BLaER1 treated with 17β-estradiol and CSF1 and Interleukin-3, amounts not matched to agents 10 nM and 100 nM (cell line): ENCODE measurements around the gene QARS1.
A peak's percentile ranks its signal among the peaks of the same experiment; 100 is the strongest.

Source experiments
- H3K27ac ChIP-seq, 11 experiments: shearing (Covaris generic); formaldehyde crosslinking; 2 replicates each; pipeline ENCODE4 v1.8.1; 2022
- H3K27me3 ChIP-seq, 11 experiments: shearing (Covaris generic); formaldehyde crosslinking; 2 replicates each; pipeline ENCODE4 v1.8.1; 2022
- H3K36me3 ChIP-seq, 11 experiments: shearing (Covaris generic); formaldehyde crosslinking; 2 replicates each; pipeline ENCODE4 v1.8.1; 2022
- H3K4me1 ChIP-seq, 10 experiments: shearing (Covaris generic); formaldehyde crosslinking; 2 replicates each; pipeline ENCODE4 v1.8.1; 2022
- H3K4me2 ChIP-seq, 11 experiments: shearing (Covaris generic); formaldehyde crosslinking; 2 replicates each; pipeline ENCODE4 v1.8.1; 2022
- H3K4me3 ChIP-seq, 10 experiments: shearing (Covaris generic); formaldehyde crosslinking; 2 replicates each; pipeline ENCODE4 v1.8.1; 2022
- H3K9ac ChIP-seq, 11 experiments: shearing (Covaris generic); formaldehyde crosslinking; 2 replicates each; pipeline ENCODE4 v1.8.1; 2022
- H3K9me3 ChIP-seq, 11 experiments: shearing (Covaris generic); formaldehyde crosslinking; replicated peaks in 1 of 11; 2 replicates each; pipeline ENCODE4 v1.8.1; 2022
- H4K20me1 ChIP-seq, 11 experiments: shearing (Covaris generic); formaldehyde crosslinking; 2 replicates each; pipeline ENCODE4 v1.8.1; 2022
- Cebpa-rat ChIP-seq, 11 experiments: shearing (Covaris generic); IDR thresholded peaks; 2 replicates each; pipeline ENCODE4 v1.8.1; 2022

QARS1 gene

GRCh38 chr3:49122022-49122421, 17.5 kb upstream of the QARS1 start:
- peak overlapping the region in 2 of 11 experiments; percentile 96 to 98; a peak in 3 of 22 replicates for H3K9ac ChIP-seq
- no peak overlapping the region for H3K4me3 ChIP-seq
- peaks cover 0 to 8% (median 0%) of the 10 kb centered on the region in 11 experiments; a peak in 5 of 22 replicates for H4K20me1 ChIP-seq
- H3K4me1 ChIP-seq: peaks cover 16 to 24% (median 21%) of the 10 kb centered on the region in 10 experiments
- H3K9me3 ChIP-seq: no peaks in the 10 kb centered on the region
- H3K4me2 ChIP-seq: no peak overlapping the region; a peak in 1 of 22 replicates
- H3K27me3 ChIP-seq: no peaks in the 10 kb centered on the region
- H3K36me3 ChIP-seq: peaks cover 19 to 25% (median 21%) of the 10 kb centered on the region in 11 experiments
- H3K27ac ChIP-seq: peak overlapping the region in 2 of 11 experiments; percentile 90 to 97; a peak in 2 of 22 replicates
- TF ChIP-seq Cebpa-rat (IDR thresholded peaks at IDR 0.05): no peak

GRCh38 chr3:49121132-49121736, 16.7 kb upstream of the QARS1 start:
- H3K4me1 ChIP-seq: peaks cover 16 to 24% (median 21%) of the 10 kb centered on the region in 10 experiments
- no peak for TF ChIP-seq Cebpa-rat (IDR thresholded peaks at IDR 0.05)
- peaks cover 0 to 16% (median 0%) of the 10 kb centered on the region in 11 experiments; a peak in 7 of 22 replicates for H4K20me1 ChIP-seq
- H3K36me3 ChIP-seq: peaks cover 27 to 33% (median 29%) of the 10 kb centered on the region in 11 experiments
- peak overlapping the region; percentile 95 to 99 (median 98) for H3K4me2 ChIP-seq
- peak overlapping the region; percentile 90 to 97 (median 97); a peak in 21 of 22 replicates for H3K27ac ChIP-seq
- H3K4me3 ChIP-seq: peak overlapping the region; percentile 86 to 99 (median 90)
- no peaks in the 10 kb centered on the region for H3K9me3 ChIP-seq
- peak overlapping the region; percentile 91 to 98 (median 96); a peak in 21 of 22 replicates for H3K9ac ChIP-seq
- no peaks in the 10 kb centered on the region for H3K27me3 ChIP-seq

GRCh38 chr3:49120438-49121131, 16.0 kb upstream of the QARS1 start, which contains the start of gene USP19:
Gene USP19, minus strand, starts transcription at chr3:49120823. Its CDS starts 1,678 bp downstream, at chr3:49119145.
- Histone ChIP-seq H3K27me3 (no peaks in the 10 kb centered on the region), H3K9me3 (no peaks in the 10 kb centered on the region), H3K4me2 (peak within 1 kb of the TSS; percentile 95 to 99 (median 98)), H3K36me3 (peaks cover 34 to 40% (median 36%) of the 10 kb centered on the region in 11 experiments), H3K4me1 (peaks cover 16 to 24% (median 21%) of the 10 kb centered on the region in 10 experiments), H3K9ac (peak within 1 kb of the TSS; percentile 91 to 98 (median 96)), H4K20me1 (peaks cover 0 to 22% (median 0%) of the 10 kb centered on the region in 11 experiments; a peak in 8 of 22 replicates), H3K27ac (peak within 1 kb of the TSS; percentile 90 to 97 (median 97)), H3K4me3 (peak within 1 kb of the TSS; percentile 86 to 99 (median 90))
- no peak for TF ChIP-seq Cebpa-rat (IDR thresholded peaks at IDR 0.05)

- Histone ChIP-seq H3K9me3 (no peaks in the 10 kb centered on the region), H3K4me3 (peak overlapping the region; percentile 86 to 99 (median 90)), H3K9ac (peak overlapping the region; percentile 91 to 98 (median 96)), H3K36me3 (peaks cover 39 to 45% (median 41%) of the 10 kb centered on the region in 11 experiments), H3K27me3 (no peaks in the 10 kb centered on the region), H3K4me2 (peak overlapping the region; percentile 95 to 99 (median 98)), H4K20me1 (peaks cover 0 to 27% (median under 1%) of the 10 kb centered on the region in 11 experiments; a peak in 8 of 22 replicates), H3K27ac (peak overlapping the region; percentile 90 to 97 (median 97)), H3K4me1 (peaks cover 16 to 24% (median 21%) of the 10 kb centered on the region in 10 experiments)
- TF ChIP-seq Cebpa-rat (IDR thresholded peaks at IDR 0.05): no peak
Observed at GRCh38 chr3:49120096-49120437, 15.5 kb upstream of the QARS1 start.

GRCh38 chr3:49119439-49119838, 14.9 kb upstream of the QARS1 start:
- Histone ChIP-seq H3K4me1 (peaks cover 16 to 24% (median 21%) of the 10 kb centered on the region in 10 experiments), H3K4me3 (peak overlapping the region; percentile 86 to 99 (median 90)), H3K4me2 (peak overlapping the region; percentile 95 to 99 (median 98)), H4K20me1 (peaks cover 0 to 33% (median 5%) of the 10 kb centered on the region in 11 experiments; a peak in 9 of 22 replicates), H3K9me3 (no peaks in the 10 kb centered on the region), H3K36me3 (peaks cover 45 to 51% (median 47%) of the 10 kb centered on the region in 11 experiments), H3K27ac (peak overlapping the region; percentile 90 to 97 (median 97); a peak in 21 of 22 replicates), H3K9ac (peak overlapping the region; percentile 91 to 98 (median 96)), H3K27me3 (no peaks in the 10 kb centered on the region)
- no peak for TF ChIP-seq Cebpa-rat (IDR thresholded peaks at IDR 0.05)

- peak overlapping the region; percentile 95 to 99 (median 98) for H3K4me2 ChIP-seq
- H3K27me3 ChIP-seq: no peaks in the 10 kb centered on the region
- H3K9me3 ChIP-seq: no peaks in the 10 kb centered on the region
- H3K4me3 ChIP-seq: peak overlapping the region; percentile 86 to 99 (median 90); a peak in 19 of 20 replicates
- H3K4me1 ChIP-seq: peaks cover 16 to 24% (median 21%) of the 10 kb centered on the region in 10 experiments
- H3K9ac ChIP-seq: peak overlapping the region; percentile 91 to 98 (median 96)
- H4K20me1 ChIP-seq: peaks cover 0 to 37% (median 5%) of the 10 kb centered on the region in 11 experiments; a peak in 10 of 22 replicates
- H3K36me3 ChIP-seq: peaks cover 49 to 55% (median 51%) of the 10 kb centered on the region in 11 experiments
- no peak for TF ChIP-seq Cebpa-rat (IDR thresholded peaks at IDR 0.05)
- H3K27ac ChIP-seq: peak overlapping the region; percentile 90 to 97 (median 97); a peak in 18 of 22 replicates
Observed at GRCh38 chr3:49119036-49119435, 14.5 kb upstream of the QARS1 start.

- Histone ChIP-seq H3K4me3 (no peak overlapping the region), H3K27ac (no peak overlapping the region), H3K9ac (no peak overlapping the region), H3K27me3 (no peaks in the 10 kb centered on the region), H3K9me3 (no peaks in the 10 kb centered on the region), H4K20me1 (peaks cover 0 to 78% (median 5%) of the 10 kb centered on the region in 11 experiments; a peak in 10 of 22 replicates), H3K36me3 (peaks cover 98 to 100% (median 100%) of the 10 kb centered on the region in 11 experiments), H3K4me2 (no peak overlapping the region), H3K4me1 (no peaks in the 10 kb centered on the region)
- no peak for TF ChIP-seq Cebpa-rat (IDR thresholded peaks at IDR 0.05)
Observed at GRCh38 chr3:49112262-49112661, 7.7 kb upstream of the QARS1 start.

GRCh38 chr3:49111347-49111746, 6.8 kb upstream of the QARS1 start:
- Histone ChIP-seq H3K4me3 (no peak overlapping the region), H4K20me1 (peaks cover 0 to 69% (median 0%) of the 10 kb centered on the region in 11 experiments; a peak in 9 of 22 replicates), H3K27me3 (no peaks in the 10 kb centered on the region), H3K9me3 (no peaks in the 10 kb centered on the region), H3K36me3 (peaks cover 91 to 100% (median 97%) of the 10 kb centered on the region in 11 experiments), H3K4me1 (peaks cover 0 to 2% (median under 1%) of the 10 kb centered on the region in 10 experiments; a peak in 4 of 20 replicates), H3K27ac (no peak overlapping the region), H3K4me2 (no peak overlapping the region), H3K9ac (no peak overlapping the region)
- no peak for TF ChIP-seq Cebpa-rat (IDR thresholded peaks at IDR 0.05)
